GM21723 (cell line): Measurements from ENCODE around the gene SLX4IP.
"Not testable (repeated sequence)": the region's sequence is repeated elsewhere in the genome, so short reads cannot be mapped to it uniquely, and the experiment has no call there.

Experiments used
- ATAC-seq: cut with Tn5 transposase; IDR thresholded peaks from one replicate; pipeline ENCODE4 v1.9.1; 2021; ENCODE audit warnings: mild to moderate bottlenecking, moderate library complexity; ENCODE audit not compliant: unreplicated experiment

The SLX4IP gene

DNA sequence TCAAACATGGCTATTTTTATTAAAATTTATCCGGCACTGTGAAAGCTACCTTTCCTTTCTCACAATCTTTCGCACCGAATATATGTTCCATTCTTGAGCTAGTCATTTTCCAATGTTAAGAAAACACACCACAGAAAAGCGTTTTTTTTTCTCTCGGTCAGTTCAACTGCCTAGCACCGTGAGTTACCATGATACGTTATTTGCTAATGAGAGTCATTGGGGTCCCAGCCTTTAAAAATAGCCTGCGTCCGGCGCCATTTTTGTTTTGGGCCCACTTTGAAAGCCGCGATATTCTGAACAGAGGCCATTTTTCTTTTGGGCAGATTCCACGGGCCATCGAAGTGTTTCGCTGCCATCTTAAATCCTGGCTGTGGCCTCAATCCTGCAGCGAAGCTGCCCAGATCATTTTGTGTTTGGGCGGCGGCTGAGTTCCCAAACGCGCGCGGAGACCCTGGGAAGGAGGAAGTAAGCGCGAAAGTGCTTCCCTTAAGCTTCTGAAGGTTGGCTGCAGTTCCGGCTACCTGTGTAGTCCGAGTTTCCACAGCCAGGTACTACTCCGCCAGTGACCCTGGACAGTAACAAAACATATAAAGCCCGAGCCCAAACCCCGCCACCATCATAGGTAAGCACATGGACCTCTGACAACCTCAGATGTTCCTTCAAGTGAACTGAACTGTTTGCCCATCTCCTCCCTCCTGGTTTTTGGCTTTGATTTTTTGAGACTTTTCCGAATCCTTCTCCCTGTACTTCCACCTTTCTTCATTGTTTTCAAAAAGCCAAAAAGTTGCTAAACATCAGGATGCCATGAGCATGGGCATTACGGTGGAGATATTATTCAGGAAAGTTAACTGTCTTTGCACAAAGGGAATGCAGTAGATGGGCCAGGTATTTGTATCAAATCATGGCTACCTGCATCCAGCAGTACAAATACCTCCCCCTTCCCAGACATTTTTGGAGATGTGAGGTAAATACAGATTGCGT is at the start of gene SLX4IP:
SLX4IP (plus strand) TSS at position 474 of the 981 bp plus-strand sequence. CDS start 22,900 bp downstream, outside the sequence.
- ATAC-seq = peak; percentile 59

- no peak for ATAC-seq
These were observed 49.1 kb upstream of the SLX4IP start for GRCh38 chr20:10385850-10386544.

- ATAC-seq = no peak
These were observed 47.4 kb upstream of the SLX4IP start for GRCh38 chr20:10387686-10388085.

- ATAC-seq = no peak
These were observed 46.5 kb upstream of the SLX4IP start for GRCh38 chr20:10388597-10388996.

DNA sequence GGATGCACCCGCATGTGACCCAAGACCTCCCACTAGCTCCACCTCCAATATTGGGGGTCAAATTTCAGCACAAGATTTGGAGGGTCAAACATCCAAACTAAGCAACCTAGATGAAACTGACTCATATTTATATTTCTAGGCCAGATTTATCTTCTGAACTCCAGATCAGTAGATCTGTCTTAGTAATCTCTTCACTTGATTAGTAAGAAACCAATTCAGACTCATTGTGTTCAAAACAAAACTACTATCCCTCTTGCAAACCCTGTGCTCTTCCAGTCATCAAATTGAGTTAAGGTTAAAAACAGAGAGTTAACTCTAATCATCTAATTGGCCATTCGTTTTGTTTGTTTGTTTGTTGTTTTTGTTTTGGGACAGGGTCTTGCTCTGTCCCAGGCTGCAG is 44.4 kb upstream of the SLX4IP start:
- ATAC-seq = no peak

DNA sequence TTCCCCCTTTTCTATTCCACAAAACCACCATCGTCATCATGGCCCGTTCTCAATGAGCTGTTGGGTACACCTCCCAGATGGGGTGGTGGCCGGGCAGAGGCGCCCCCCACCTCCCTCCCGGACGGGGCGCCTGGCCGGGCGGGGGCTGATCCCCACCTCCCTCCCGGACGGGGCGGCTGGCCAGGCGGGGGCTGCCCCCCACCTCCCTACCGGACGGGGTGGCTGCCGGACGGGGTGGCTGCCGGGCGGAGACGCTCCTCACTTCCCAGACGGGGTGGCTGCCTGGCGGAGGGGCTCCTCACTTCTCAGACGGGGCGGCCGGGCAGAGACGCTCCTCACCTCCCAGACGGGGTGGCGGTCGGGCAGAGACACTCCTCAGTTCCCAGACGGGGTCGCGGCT is 40.4 kb upstream of the SLX4IP start:
- ATAC-seq = not testable (repeated sequence)

DNA sequence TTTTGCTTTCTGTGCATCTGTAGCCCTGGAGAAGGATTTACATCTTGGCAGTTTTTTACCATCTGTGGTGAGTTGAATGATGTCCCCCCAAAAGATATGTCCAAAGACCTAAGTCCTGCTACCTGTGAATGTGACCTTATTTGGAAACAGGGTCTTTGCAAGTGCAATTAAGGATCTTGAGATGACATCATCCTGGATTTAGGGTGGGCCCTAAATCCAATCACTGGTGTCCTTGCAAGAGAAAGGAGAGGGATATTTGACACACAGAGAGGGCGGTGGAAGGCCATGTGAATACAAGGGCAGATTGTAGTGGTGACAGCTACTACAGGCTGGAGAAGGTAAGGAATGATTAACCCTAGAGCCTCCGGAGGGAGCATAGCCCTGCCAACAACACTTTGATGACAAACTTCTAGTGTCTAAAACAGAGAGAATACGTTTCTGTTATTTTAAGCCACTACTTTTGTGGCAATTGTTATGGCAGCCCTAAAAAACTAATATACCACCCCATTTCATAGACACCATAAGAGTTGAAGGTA is 36.2 kb upstream of the SLX4IP start:
- no peak for ATAC-seq

GRCh38 chr20:10402938-10403608 is 32.0 kb upstream of the SLX4IP start:
- ATAC-seq = no peak

DNA sequence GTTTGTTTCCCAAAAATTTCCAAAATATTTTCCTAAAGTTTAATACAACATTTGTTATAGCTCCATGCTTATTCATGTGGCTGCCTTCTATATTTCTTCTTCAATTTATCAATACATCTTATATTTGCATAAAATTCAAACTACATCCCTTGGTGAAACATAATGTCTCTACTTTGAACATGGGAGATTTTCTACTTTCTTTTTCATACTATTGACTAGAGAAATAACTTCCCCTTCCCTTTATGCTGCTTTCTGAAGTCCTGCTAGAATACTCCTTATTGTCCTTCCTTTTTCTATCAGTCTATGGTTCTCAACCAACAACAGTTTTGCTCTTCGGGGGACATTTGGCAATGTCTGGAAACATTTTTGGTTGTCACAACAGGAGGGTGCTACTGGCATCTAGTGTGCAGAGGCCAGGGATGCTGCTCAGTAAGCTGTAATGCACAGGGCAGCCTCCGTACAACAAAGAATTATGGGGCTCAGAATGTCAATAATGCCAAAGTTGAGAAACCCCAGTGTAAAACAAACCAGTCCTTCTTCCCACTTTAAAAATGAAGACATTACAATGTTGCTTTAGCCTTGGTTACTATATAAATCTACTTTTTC is 31.0 kb upstream of the SLX4IP start:
- ATAC-seq = no peak

- ATAC-seq = no peak
These were observed 30.1 kb upstream of the SLX4IP start for GRCh38 chr20:10404959-10405530.

DNA sequence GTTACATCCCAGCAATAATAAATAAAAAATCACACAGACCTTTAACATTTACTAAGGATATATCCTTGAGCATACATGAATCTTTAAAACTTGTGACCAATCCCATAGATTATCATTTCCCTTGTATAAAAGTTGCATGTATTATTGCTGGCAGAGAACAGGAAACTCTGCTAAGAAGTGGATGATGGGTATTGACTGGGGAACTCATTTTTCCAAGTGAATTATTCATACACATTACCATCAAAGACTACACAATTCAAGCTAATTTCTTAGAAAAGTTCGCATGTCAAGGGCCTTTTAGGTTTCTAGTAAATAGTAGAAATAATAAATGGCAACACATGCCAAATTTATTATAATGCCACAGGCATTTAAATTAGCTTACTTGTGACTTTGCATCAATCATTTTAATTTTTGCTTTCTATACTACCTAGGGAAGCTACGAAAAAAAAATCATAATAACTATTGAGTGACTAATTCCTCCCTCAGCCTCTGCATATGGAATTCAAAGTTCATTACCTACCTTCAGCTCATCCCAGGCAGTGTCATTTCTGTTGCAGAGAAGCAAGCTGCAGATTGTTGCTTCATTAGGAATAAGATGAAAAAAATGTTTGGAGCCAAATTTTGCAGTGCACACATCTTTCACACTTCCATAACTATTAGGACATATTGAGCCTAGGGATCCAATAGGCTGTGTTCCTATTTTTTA is 26.8 kb upstream of the SLX4IP start:
- ATAC-seq = no peak

GRCh38 chr20:10411673-10412072 is 23.4 kb upstream of the SLX4IP start:
- no peak for ATAC-seq

DNA sequence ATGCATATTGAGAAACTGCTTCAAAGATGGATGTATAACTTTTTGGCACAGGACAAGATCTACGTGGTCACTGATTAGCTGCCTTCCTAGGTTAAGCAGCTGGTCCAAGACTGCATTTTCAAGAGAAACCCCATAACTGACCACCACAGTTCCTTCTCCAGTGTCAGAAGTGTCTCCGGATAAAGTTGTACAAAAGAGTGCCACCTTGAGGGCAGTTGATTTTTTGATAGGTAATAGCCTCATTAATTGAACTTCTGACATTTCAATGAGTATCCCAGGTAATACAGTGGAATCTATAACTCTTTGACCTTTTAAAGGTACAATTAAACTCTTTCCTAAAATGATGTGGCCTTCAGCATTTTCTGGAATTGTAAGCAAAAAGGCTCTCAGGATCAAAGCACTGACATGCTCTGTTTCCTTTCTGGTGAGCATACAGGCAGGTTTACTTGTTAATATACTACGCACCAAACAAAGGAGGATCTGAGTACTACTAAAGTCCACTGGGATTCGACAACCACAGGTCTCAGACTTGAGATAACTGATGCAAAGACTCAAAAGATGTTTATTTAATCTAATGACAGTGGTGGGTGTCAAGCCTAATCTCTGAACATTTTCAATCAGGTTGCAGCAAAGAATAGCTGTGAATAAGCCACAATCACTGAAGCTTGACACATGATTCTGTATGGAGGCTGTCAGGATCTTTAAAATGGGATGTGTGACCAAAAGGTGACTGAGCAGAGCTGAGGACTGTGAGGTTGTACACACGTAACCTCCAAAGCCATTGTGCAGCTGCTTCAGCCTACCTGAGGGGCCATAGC is 22.3 kb upstream of the SLX4IP start:
- no peak for ATAC-seq

GRCh38 chr20:10415013-10415650 is 20.0 kb upstream of the SLX4IP start:
- no peak for ATAC-seq

DNA sequence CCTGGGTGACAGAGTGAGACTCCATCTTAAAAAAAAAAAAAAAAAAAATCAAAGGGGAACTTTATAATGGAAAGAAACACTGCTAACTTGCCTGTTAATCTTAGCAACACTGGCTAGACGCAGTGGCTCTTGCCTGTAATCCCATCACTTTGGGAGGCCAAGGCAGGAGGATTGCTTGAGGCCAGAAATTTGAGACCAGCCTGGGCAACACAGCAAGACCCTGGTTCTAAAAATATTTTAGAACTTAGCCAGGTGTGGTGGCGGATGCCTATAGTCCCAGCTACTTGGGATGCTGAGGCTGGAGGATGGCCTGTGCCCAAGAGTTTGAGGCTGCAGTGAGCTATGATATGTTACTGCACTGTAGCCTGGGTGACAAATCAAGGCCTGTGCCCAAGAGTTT is 17.9 kb upstream of the SLX4IP start:
- ATAC-seq = not testable (repeated sequence)

DNA sequence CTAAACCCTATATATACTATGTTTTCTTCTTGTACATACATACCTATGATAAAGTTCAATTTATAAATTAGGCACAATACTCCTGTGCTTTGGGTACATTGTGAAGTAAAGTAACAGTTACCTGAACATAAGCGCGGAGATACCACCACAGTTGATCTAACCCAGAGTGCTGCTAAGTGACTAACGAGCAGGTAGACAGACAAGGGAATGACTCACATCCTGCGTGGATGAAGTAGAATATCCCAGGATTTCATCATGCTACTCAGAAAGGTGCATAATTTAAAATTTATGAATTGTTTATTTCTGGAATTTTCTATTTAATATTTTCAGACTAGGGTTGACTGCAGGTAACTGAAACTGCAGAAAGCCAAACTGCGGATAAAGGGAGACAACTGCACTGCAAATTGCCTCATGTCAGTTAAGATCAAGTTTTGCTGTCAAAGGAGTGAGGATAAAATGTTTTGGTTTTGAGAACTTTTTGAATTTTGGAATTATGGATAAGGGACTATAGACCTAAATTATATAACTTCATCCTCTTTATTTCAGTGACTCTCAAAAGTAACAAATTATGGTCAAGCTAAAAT is 15.5 kb upstream of the SLX4IP start:
- no peak for ATAC-seq

- ATAC-seq = no peak
These were observed 11.4 kb upstream of the SLX4IP start for GRCh38 chr20:10423735-10424134.

DNA sequence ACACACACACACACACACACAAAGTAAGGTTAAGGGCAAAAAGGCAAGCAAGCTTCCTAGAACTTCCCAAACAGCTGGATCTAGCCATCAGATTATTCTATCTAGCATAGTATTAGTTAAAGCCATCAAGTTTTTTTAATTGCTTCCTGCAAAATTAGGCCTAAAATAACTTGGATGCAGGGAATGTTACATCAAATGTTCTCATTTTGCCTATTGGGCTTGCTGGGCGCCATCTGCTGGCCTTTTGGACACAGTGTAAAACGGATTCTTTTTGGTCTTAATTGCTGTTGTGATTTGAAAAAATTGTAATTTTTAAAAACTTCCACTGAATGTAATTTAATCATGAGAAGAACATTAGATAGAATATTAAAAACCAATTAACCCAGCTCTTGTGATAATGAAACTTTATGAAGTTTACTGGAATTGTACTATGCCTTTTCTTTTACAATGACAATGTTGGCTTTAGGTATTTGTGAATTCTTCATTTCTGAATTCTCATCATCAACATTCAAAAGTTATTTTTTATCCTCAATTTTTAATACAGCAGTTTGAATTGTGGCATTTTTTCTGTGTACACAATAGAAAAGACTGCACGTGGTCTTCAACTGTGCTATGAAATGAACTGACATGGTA is 7.9 kb upstream of the SLX4IP start:
- no peak for ATAC-seq
